Kidney capillary endothelial cell (primary cell): ENCODE measurements around the gene HIF3A.
"Not testable (repeated sequence)": the region's sequence is repeated elsewhere in the genome, so short reads cannot be mapped to it uniquely, and the experiment has no call there.

ENCODE experiments used
- DNase-seq: peaks from one replicate; pipeline ENCODE4 v3.0.0-alpha.2; 2018; ENCODE audit warnings: low spot score

Gene HIF3A

GRCh38 chr19:46361915-46362314, 65.1 kb downstream of the HIF3A start:
- no peak for DNase-seq

GRCh38 chr19:46364359-46364758, 67.5 kb downstream of the HIF3A start:
- no peak for DNase-seq

GRCh38 chr19:46365561-46365960, 68.7 kb downstream of the HIF3A start:
- no peak for DNase-seq

- no peak for DNase-seq
These were observed 69.9 kb downstream of the HIF3A start for GRCh38 chr19:46366620-46367292.

- DNase-seq, result no peak
These were observed 70.6 kb downstream of the HIF3A start for GRCh38 chr19:46367426-46367825.

- DNase-seq, result no peak
These were observed 71.3 kb downstream of the HIF3A start for GRCh38 chr19:46368116-46368515.

- DNase-seq, result no peak
These were observed 73.0 kb downstream of the HIF3A start for GRCh38 chr19:46369817-46370216.

GRCh38 chr19:46371371-46371901, 74.6 kb downstream of the HIF3A start:
- no peak for DNase-seq

GRCh38 chr19:46372901-46373490, 76.2 kb downstream of the HIF3A start:
- DNase-seq, result no peak

- peak; percentile 51 for DNase-seq
These were observed 76.9 kb downstream of the HIF3A start for GRCh38 chr19:46373491-46374359.

GRCh38 chr19:46374536-46375475, 78.0 kb downstream of the HIF3A start:
- DNase-seq, result no peak

- DNase-seq, result not testable (repeated sequence)
These were observed 78.7 kb downstream of the HIF3A start for GRCh38 chr19:46375476-46376067.

- no peak for DNase-seq
These were observed 79.7 kb downstream of the HIF3A start for GRCh38 chr19:46376241-46377153.

GRCh38 chr19:46378268-46378667, 81.4 kb downstream of the HIF3A start:
- no peak for DNase-seq

GRCh38 chr19:46380690-46381089, 83.8 kb downstream of the HIF3A start:
- no peak for DNase-seq

GRCh38 chr19:46381346-46381745, 84.5 kb downstream of the HIF3A start:
- DNase-seq, result no peak

- no peak for DNase-seq
These were observed 85.0 kb downstream of the HIF3A start for GRCh38 chr19:46381756-46382345.

GRCh38 chr19:46383171-46383815, 86.5 kb downstream of the HIF3A start:
- no peak for DNase-seq

GRCh38 chr19:46383846-46384245, 87.0 kb downstream of the HIF3A start:
- DNase-seq, result no peak
